GM18867 (cell line): ENCODE measurements around the gene KCNJ15.
"Not testable (repeated sequence)": the region's sequence is repeated elsewhere in the genome, so short reads cannot be mapped to it uniquely, and the experiment has no call there.

Experiments used
- ATAC-seq: cut with Tn5 transposase; IDR thresholded peaks from one replicate; pipeline ENCODE4 v1.9.1; 2021; ENCODE audit warnings: mild to moderate bottlenecking, moderate library complexity; ENCODE audit not compliant: unreplicated experiment

Gene KCNJ15

DNA sequence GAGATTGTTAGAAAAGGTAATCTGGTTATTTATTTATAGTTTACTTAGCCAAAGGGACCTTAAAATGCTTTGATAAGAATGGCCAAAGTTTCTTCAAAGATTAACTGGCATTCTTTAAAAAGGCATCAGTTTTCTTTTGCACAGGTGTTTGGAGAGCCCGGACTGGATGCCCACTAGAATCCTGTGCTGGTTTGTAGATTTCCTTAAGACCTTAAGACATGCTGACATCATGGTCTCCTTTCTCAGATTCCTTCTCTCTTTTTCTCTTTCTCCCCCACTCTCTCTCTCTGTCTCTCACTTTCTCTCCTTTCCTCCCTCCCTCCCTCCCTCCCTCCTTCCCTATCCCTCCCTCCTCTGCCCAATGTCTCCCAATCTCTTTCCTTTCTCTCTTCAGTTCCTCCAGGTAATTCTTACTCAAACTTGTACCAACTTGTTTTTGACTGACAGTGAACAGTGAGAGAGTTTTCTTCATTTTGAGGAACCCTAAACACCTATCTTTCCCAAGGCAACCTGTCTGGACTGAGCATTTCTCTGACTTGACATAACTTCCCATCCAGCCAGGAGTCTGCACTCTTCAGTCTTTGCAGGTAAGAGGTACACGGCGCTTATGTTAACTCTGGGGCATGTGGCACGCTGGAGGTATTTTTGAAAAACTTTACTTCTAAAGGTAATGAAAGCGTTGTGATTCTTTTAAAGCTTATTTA, at the start of gene KCNJ15:
TSS of gene KCNJ15 (plus strand) at position 393 of the 704 bp plus-strand sequence. CDS start 42,271 bp downstream, outside the sequence.
- ATAC-seq: no peak

DNA sequence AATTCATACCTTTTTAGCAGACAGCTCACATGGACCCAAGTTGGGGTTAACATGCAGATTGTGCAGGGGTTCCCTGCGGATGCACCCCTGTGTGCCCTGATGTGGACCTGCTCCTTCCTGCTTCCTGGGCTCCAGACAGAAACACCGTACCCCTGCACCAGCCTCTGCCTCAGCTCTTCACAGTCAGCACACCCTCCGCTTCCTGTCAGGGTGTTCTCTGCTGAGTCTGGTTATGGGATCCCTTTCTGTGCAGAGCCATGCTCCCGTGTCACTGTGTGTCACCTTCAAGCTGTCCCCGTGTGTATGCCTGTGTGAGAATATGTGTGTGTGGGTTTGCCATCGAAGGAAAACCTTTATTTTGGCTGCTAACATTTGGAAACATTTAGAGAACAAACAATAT, 48.7 kb upstream of the KCNJ15 start:
- ATAC-seq: no peak

DNA sequence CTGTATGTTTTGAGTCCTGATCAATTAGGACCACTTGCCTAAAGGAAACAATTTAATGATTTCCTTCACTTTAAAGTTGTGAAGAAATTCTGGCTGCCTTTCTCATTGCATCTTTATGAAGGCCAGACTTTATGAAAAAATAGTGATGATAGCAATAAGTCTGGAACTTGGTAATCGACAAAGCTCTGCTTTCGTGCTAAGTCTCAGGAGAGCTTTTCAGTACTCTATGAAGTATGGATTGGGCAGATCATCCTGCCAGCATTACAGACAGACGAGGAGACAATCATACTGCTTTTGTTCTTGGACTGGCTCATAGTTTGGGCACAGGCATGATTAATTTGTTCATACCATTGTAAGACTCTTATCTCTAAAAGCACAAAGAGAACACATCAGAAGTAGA, 45.5 kb upstream of the KCNJ15 start:
- ATAC-seq: no peak

DNA sequence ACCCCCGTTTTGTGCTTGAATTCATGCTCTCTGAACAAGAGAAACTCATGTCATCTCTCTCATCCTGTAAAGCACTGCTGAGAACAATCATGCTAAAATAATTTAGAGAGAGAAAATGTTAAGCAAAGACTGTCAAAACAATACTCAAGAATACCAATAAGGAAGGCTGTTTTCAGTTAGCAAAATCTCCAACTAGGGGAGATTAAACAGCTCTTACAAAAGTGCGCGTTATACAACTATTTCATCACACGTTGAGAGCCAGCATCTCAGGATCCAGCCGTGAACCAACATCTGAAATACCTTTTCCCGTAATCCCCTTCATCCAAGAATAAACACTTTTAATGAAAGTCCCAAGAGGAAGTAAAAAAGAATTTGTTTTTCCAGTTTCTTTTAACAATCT, 44.1 kb upstream of the KCNJ15 start:
- ATAC-seq: no peak

DNA sequence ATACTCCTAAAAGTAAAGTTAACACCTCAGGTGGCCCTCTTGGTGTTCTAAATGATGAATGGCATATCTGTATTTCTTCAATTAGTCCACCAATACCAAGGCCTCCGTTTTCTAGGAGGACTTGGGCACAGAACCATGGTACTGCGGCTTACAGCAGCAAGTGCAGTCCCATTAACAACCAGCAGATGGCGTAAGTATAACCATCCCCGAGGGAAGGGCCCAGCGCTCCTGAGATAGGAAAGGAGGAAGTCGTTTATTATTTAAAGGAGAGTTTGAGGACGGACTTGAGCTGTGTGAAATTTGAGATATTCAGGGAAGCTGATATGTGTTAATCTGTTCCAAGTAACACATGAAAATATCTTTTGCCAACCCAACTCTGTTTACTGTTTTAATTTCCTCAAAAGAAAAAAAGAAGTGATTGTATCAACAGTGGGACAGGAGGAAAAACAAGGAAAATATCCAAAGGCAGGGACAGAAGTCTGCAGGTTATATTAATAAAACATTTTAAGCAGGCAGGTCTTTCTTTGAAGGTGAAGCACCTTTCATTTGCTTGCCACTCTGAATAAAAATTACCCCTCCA, 37.7 kb upstream of the KCNJ15 start:
- ATAC-seq: no peak

DNA sequence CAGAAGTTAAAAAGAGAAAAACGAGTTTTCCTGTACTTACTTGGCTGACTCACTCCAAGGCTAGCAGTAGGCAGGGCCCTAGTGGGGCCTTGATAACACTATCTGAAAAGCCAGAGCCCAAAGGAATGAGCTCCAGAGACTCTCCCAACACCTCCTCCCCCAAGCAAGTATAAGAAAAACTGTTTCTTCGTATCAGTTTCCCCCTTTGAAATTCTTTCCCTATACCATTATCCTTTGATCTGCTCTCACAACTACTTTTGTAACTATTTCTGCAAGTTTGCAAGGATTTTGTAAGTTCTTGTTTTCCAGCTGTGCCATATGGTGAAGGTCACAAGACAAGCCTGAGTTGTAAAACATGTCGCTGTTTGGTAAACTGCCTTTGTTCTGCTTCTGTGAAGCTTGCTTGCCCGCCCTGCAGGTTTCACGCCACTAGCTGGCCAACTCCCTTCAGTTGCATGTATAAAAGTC, 36.5 kb upstream of the KCNJ15 start:
- ATAC-seq: no peak

DNA sequence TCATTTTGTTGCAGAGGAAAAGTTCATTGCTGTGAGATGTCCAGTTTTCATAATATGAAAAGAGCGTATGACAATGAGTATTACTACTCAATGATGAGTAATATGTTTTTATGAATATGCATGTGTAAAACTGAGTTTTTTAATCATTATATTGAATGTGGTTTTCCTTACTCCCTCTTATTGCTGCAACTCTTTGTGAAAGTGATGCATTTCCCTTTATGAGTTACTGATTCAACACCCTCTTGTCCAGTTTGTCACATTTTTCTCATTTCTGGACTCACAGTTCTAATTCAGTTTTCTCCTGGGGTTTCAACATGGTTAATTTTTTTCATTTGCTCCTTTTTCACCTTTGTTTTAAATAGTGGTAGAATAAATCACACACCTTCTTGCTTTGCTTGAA, 35.2 kb upstream of the KCNJ15 start:
- peak; percentile 47 for ATAC-seq

DNA sequence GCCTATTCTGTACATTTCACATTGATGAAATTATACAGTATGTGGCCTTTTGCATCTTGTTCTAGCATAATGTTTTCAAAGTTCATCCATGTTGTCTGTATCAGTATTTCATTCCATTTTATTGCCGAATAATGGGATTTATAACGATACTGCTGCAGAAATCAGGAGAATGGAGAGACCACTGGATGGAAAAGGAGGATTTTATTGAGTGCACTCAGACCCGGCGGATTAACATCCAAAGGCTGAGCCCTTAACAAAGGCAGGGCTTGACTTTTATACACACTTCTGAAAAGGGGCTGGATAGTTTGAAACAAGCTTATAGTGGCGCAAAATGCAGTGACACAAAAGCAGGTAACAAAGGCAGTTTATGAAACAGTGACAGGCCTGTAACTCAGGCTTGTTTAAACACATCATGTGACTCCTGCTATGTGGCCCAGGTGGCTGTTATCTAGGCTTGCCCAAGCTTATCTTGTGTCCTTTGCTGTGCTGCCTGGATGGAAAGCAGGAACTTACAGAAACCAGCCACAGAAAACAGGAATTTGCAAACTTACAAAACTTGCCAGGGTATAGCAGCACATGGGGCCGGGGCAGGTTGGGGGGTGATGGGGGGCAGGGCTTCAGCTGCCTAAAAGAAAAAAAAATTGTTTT, 32.8 kb upstream of the KCNJ15 start:
- no peak for ATAC-seq

DNA sequence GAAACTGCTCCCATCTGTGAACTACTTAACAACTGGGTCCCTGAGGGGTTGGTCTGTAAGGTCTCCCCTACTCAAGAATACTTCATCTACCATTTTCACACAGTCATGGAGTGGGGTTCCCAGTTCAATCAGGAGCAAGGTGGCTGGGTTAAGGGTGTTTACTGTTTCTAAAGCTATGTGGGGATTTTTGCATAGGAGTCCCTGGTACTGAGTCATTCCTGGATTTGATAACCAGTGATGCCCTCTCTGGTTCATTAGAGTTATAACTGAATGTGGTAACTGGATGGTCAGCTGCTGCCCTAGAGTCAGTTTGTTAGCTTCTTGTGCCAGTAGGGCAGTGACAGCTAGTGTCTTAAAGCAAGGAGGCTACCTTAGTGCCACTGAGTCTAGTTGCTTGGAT, 29.4 kb upstream of the KCNJ15 start:
- ATAC-seq: no peak

DNA sequence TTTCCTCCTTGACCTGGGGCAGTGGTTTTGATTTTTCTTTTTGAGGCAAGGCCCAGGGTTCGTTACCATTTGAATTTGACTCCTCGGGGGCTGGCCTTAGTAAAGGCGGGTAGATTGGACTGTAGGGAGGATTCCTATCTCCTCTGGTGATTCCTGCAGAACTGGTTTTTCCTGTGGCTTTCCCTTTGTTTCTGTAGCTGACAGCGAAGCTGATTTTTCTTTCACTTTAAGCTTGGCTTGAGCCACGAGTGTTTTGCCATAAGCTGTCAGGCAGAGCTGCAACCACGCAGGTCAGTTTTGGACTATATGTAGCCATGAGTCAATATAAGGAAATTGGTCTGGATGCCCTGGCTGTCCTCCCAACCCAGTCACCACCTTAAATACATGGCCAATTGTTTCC, 28.7 kb upstream of the KCNJ15 start:
- no peak for ATAC-seq

DNA sequence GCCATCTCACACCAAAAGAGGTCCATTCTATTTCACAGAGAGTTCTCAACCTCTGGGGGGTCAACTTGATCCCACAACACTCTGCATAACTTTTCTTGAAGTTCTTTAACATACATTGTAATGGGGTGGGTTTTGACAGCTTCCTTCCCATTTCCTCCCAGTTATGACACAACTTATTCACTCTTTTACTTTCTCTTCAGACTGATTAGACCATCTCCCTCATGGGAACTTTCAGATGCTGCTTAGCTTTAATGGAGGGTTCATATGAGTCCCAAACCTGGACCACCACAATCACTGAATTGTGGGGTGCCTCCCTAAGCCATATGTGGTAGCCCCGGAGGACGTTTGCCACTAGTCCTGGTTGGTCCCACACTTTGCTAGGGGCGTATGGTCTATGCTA, 28.3 kb upstream of the KCNJ15 start:
- ATAC-seq: no peak

DNA sequence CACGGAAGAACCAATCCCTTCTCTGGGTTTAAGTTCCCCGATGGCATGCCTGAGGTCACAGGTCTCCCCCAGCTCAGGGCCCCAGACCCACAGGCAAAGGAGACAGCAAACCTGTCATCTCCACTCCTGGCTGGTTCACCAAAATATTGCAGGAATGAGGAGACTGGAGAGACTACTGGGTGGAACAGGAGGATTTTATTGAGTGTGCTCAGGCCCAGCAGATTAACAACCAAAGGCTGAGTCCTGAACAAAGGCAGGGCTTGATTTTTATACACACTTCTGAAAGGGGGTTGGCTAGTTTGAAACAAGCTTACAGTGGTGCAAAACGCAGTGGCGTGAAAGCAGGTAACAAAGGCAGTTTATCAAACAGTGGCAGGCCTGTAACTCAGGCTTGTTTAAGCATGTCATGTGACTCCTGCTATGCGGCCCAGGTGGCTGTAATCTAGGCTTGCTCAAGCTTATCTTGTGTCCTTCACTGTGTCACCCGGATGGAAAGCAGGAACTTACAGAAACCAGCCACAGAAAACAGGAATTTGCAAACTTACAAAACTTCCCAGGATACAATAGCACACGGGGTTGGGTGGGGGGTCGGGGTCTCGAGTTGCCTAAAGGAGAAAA, 27.4 kb upstream of the KCNJ15 start:
- ATAC-seq: no peak

DNA sequence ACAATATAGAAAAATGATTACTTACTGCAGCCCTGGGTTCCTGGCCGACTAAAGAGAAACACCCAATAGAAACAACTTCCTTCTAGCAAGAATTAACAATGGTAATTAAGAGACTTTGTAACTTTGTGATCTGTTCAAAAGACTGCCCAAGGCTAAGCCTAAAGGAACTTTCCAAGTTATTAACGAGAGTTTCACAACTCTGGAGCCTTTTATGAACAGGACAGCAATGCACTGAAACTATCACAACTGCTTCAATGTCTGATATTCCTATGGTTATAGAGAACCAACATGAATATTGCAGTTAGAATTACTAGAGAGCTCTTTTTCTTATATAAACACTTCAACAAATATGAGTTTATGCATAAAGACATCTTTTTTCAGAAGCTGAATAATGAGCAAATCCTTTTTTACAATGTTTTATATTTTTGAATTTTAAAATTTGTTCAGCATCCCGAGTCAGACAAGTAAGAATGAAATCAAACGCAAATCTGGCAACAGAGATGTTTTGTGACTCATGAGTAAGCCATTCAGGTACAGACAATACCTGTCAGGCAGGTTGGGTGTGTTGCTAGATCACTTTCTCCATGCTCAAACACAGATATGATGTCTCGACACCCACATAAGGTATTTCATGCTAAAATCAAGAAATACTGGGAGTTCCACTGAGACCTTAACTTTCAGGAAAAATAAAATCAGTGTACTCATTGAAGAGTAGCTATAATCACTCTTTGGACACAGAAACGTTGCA, 22.2 kb upstream of the KCNJ15 start:
- no peak for ATAC-seq

DNA sequence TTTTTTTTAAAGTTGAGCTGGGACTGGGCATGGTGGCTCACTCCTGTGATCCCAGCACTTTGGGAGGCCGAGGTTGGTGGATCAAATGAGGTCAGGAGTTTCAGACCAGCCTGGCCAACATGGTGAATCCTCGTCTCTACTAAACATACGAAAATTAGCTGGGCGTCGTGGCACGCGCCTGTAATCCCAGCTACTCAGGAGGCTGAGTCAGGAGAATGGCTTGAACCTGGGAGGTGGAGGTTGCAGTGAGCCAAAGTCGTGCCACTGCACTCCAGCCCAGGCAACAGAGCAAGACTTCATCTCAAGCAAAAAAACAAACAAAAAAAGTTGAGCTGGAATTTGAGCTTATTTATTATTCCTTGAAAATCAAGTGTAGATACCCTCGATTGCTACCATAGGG, 21.5 kb upstream of the KCNJ15 start:
- ATAC-seq: not testable (repeated sequence)

DNA sequence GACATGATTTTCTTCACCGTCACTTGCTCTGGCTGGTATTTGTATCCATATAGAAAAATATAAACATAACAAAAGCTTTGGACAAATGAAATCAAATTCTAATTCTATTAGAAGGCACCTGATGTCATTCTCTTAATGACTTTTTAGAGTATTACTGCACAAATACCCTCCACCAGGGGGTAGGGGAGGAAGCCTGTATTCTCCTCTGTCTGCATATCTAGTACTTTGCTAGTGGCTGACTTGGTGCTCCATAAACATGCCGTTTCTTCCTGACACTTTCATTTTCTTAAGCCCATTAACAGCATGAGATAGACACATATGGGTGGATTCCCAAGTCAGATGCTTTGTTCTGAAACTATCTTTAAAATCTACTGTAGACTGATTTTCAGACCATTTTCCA, 20.6 kb upstream of the KCNJ15 start:
- ATAC-seq: no peak

DNA sequence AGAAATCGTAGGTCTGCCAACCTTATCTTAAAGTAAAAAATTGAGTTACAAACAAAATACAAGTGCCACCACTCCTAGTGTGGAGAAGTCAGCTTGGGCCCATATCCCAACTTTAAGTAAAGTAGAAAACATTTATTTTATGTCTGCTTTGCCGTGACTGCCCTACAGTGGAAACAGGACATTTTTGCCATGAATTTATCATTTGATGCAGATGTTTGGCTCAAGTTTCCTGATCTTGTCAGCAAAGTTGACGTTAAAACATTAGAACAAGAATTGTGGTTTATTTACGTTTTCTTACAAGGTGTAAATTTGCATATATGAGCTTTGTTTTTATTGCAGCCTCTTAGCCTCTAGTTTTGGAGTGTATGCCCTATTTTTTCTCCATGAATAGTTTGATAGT, 17.1 kb upstream of the KCNJ15 start:
- no peak for ATAC-seq

DNA sequence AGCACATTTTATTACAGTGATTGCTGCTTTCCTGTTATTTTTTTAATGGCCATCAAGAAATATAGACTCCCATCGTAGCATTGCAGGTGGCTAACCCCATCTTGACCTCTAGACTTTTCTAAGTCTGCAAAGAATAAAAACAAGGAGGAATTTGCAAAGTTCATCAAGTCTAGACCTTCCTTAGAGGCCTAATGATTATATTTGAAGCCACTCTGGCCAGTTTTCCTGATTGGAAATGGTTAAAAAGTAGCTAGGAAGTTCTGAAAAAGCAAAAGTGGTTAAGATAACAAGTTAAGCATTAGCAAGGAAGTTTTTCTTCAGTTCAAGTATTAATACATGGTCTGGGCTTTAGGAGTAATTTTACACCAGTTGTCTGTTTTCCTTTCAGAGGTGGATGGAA, 16.7 kb upstream of the KCNJ15 start:
- ATAC-seq: no peak

DNA sequence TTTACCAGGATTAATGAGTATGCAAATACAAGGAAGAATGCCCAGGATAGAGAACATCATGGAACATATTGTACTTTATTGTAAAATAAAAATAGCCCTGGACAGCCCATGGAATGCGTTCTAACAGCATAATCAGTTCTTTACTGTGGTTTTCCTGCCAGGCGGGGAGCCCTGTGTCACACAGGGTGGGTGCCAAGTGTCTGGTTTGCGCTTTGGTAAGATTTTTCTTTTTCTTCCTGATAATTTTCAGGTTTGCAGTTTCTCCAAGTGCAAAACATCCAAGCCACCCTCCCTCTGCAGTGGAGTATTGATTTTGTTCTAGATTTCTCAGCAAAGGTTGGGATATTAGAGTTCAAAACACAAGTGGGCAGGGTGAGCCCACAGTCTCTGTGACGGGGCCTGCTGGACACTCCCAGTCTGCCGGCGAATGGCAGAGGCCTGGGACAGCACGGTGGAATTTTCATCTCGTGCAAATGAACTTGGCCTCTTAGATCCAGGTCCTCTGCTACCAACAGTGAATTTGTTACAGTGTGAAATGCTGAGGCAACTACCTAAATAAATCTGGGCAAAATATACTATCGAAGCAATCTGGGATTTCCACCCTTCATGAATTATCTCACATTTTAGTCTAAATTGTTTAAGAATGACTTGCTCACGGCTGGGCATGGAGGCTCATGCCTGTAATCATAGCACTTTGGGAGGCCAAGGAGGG, 15.6 kb upstream of the KCNJ15 start:
- ATAC-seq: no peak

DNA sequence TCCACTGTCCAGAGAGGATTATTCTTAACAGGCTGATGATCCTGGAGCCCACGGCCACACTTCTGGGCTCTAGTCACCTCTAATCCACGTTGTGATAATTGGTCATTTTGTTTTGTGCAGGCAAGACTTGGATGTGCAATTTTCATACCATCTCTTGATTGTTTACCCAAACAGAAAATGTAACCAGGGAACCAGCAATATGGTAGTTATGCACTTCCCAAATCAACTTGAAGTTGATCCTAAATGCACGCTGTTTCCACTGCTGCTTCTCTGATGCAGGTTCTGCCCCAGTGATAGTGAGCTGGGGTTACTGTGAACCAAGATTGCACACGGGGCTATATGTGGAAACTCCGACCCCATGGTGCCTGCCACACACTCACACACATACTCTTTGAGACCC, 14.7 kb upstream of the KCNJ15 start:
- no peak for ATAC-seq

DNA sequence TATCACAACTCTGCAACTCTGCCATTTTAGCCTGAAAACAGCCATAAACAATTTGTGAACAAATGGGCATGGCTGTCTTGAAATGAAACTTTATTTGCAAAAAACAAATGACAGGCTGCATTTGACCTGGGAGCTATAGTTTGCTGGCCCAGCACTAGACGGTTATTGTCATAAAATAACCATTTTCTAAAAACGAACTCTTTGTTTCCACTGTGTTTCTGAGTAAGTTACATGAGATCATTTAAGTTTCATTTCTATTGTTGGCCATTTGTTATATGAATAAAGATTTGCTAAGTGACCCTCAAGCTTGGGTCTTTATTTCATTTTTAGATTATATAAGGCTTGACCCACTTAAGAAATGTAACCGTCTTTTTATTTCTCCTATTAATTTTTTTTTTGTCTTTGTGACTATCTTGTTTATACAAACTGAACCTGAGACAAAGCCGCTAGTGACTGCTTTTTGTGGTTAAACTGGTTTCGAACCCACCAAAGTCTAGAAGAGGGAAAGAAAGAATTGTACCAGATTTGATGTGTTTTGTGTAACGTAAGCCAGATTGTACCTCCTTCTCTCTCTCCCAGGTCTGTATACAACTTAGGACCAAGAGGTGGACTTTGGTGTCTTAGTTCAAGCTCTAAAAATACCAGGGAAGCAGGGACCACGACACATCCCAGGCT, 12.9 kb upstream of the KCNJ15 start:
- ATAC-seq: peak; percentile 39
